Uterus (tissue), 2 donors: ENCODE results near the gene FBXO31.

Experiments
- POLR2A ChIP-seq, 2 donors: fragments of 450-650 bp; IDR thresholded peaks; one replicate each; pipeline ENCODE4 v1.6.1; 2016; ENCODE audit warnings: antibody characterized with exemption in 2 of 2, mild to moderate bottlenecking in 1 of 2, moderate library complexity in 1 of 2
- TF ChIP-seq, protein P1 (sequence below), 4 experiments: fragments of 200-600 bp in 2 of 4; fragments of 450-650 bp in 2 of 4; sonication (generic) in 2 of 4; IDR thresholded peaks; one replicate each; pipeline ENCODE4 v1.5.1; 2016 to 2019; ENCODE audit warnings: antibody characterized with exemption in 4 of 4, mild to moderate bottlenecking in 2 of 4, moderate library complexity in 1 of 4

DNA sequence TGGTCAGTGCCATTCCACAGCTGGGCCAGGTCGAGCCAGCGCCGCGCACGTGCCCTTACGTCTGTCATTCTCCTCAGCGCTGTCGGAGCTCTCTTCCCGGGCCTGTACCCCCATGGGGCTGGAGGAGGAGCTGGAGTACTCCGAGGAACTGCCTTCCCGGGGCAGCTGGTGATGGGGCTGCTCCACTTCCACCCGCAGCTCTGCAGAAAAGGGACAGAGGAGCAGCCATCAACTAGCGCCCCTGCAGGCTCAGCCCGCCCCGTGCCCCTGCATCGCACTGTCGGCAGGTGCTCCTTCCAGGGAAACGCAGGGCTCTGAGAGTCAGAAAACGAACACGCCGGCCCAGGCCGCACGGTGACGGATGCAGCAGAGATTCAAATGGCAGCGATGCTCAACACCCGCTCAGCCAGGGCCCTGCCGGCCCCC, 29.4 kb upstream of the FBXO31 start:
- TF ChIP-seq, protein P1, sequence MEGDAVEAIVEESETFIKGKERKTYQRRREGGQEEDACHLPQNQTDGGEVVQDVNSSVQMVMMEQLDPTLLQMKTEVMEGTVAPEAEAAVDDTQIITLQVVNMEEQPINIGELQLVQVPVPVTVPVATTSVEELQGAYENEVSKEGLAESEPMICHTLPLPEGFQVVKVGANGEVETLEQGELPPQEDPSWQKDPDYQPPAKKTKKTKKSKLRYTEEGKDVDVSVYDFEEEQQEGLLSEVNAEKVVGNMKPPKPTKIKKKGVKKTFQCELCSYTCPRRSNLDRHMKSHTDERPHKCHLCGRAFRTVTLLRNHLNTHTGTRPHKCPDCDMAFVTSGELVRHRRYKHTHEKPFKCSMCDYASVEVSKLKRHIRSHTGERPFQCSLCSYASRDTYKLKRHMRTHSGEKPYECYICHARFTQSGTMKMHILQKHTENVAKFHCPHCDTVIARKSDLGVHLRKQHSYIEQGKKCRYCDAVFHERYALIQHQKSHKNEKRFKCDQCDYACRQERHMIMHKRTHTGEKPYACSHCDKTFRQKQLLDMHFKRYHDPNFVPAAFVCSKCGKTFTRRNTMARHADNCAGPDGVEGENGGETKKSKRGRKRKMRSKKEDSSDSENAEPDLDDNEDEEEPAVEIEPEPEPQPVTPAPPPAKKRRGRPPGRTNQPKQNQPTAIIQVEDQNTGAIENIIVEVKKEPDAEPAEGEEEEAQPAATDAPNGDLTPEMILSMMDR (IDR thresholded peaks at IDR 0.05), result no peak
- TF ChIP-seq POLR2A (IDR thresholded peaks at IDR 0.05), result no peak
